Measurements from ENCODE around the gene ZNF771. TPM values are rescaled to one million over a fixed set of nuclear protein-coding genes. Genes with fewer than 3 reads are reported as not detected.
"Not testable (repeated sequence)": the region's sequence is repeated elsewhere in the genome, so short reads cannot be mapped to it uniquely, and the experiment has no call there.

ZNF771 gene
- polyA plus RNA-seq, 1 of the 3 experiments (the other 2 are of a cell fraction), result 20.4 TPM

DNA sequence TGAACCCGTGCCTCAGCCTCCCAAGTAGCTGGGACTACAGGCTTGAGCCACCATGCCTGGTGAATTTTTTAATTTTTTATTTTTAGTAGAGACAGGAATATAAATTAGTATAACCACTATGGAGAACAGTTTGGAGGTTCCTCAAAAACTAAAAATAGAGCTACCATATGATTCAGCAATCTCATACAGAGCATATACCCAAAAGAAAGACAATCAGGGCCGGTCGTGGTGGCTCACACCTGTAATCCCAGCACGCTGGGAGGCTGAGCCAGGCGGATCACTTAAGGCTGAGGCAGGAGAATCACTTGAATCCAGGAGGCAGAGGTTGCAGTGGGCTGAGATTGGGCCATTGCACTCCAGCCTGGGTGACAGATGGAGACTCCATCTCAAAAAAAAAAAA lies 54.0 kb downstream of the ZNF771 start:
- H3F3A ChIP-seq (replicated peaks; ENCODE audit: insufficient read depth); H3K27me3 ChIP-seq (ENCODE audit: insufficient read depth); H3K9ac ChIP-seq; H3K9me3 ChIP-seq; H3K4me1 ChIP-seq (ENCODE audit: control insufficient read depth in 1 of 2, insufficient read depth in 2 of 2, low read depth in 1 of 2, low read length in 1 of 2); H3K36me3 ChIP-seq (replicated peaks in 1 of 2; ENCODE audit: control insufficient read depth in 1 of 2, insufficient read depth in 2 of 2, low read length in 1 of 2); DNase-seq; H3K4me3 ChIP-seq (ENCODE audit: low read depth in 2 of 2, low read length in 1 of 2); H3K79me2 ChIP-seq (ENCODE audit: insufficient read depth); H4K20me1 ChIP-seq (ENCODE audit: insufficient read depth); H3K27ac ChIP-seq (ENCODE audit: low read depth in 2 of 2, low read length in 1 of 2); POLR2A ChIA-PET; H3K4me2 ChIP-seq; H2AFZ ChIP-seq (ENCODE audit: low read depth); H3K9me2 ChIP-seq: not testable (repeated sequence)
- 75% methylated on average over 5 of the region's 5 CpGs for WGBS (ENCODE audit: low lambda C conversion rate)
- CTCF ChIA-PET, result interaction anchor here (0.7 to 1.4 kb wide), 3 partner anchors 9 to 32 kb away, joined by 3 to 7 read pairs (median 3); partner anchors contain the start of gene DCTPP1

DNA sequence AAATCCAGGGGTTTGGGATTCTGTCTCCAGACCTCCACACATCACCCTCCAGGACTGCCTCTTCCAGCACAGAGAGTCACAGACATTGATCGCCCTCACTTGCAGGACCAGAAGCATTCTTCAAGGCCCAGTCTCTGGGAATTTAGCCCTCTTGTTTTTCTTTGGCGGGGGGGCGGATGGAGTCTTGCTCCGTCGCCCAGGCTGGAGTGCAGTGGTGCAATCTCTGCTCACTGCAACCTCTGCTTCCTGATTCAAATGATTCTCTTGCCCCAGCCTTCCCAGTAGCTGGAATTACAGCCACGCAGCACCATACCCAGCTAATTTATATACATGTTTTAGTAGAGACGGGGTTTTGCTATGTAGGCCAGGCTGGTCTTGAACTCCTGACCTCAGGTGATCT lies 56.7 kb downstream of the ZNF771 start:
- Histone ChIP-seq H3K9me2 (no peaks in the 10 kb centered on the region), H3K4me1 (ENCODE audit: control insufficient read depth in 1 of 2, insufficient read depth in 2 of 2, low read depth in 1 of 2, low read length in 1 of 2) (no peaks in the 10 kb centered on the region), H3K27ac (ENCODE audit: low read depth in 2 of 2, low read length in 1 of 2) (no peak overlapping the region), H3K79me2 (ENCODE audit: insufficient read depth) (no peaks in the 10 kb centered on the region), H3K9ac (no peak overlapping the region), H3K36me3 (replicated peaks in 1 of 2; ENCODE audit: control insufficient read depth in 1 of 2, insufficient read depth in 2 of 2, low read length in 1 of 2) (no peaks in the 10 kb centered on the region), H3K4me2 (no peak overlapping the region), H3F3A (replicated peaks; ENCODE audit: insufficient read depth) (no peaks in the 10 kb centered on the region), H3K9me3 (no peaks in the 10 kb centered on the region), H3K4me3 (ENCODE audit: low read depth in 2 of 2, low read length in 1 of 2) (no peak overlapping the region), H3K27me3 (ENCODE audit: insufficient read depth) (no peaks in the 10 kb centered on the region), H2AFZ (ENCODE audit: low read depth) (no peak overlapping the region), H4K20me1 (ENCODE audit: insufficient read depth) (no peaks in the 10 kb centered on the region)
- POLR2A ChIA-PET, result no interaction called here
- TF ChIP-seq MXI1 (IDR thresholded peaks at IDR 0.05; ENCODE audit: low read depth, low read length) (no peak), USF2 (IDR thresholded peaks at IDR 0.05; ENCODE audit: borderline replicate concordance, low read depth, low read length) (no peak), JUND (IDR thresholded peaks at IDR 0.05) (no peak), YY1 (IDR thresholded peaks at IDR 0.05; ENCODE audit: low read depth) (no peak), USF1 (IDR thresholded peaks at IDR 0.05; ENCODE audit: borderline replicate concordance, low read depth) (no peak), CHD2 (IDR thresholded peaks at IDR 0.05; ENCODE audit: low read length, partially characterized antibody) (no peak)
- CTCF ChIA-PET, result interaction anchor here (0.9 kb wide), 1 partner anchor 34 kb away, joined by 3 read pairs; the partner anchor contains the start of gene DCTPP1
- WGBS (ENCODE audit: low lambda C conversion rate), result 85% methylated on average over 7 of the region's 7 CpGs
- DNase-seq, result no peak

Small RNA genes lying within 50 kb of the gene (small RNA-seq; reads per million reads assigned to genes)
- gene RF00019 (0 reads per million in 7 experiments), gene RF00406 (0 to 23.0 (median 0) reads per million in 7 experiments)

Other genes with a start within 250 kb of the ZNF771 start
- gene CORO1A, start 224.0 kb upstream of the ZNF771 start, polyA plus RNA-seq (2012; rRNA removed), result 13.0 and 13.5 TPM in 2 replicates
- gene BOLA2B, start 213.9 kb upstream of the ZNF771 start, polyA plus RNA-seq (2012; rRNA removed), result 660 and 726 TPM in 2 replicates
- gene SLX1A, start 213.7 kb upstream of the ZNF771 start, polyA plus RNA-seq (2012; rRNA removed), result 45.0 and 68.8 TPM in 2 replicates
- gene SULT1A3, start 208.4 kb upstream of the ZNF771 start, polyA plus RNA-seq (2012; rRNA removed), result 20.4 and 24.1 TPM in 2 replicates
- 1.9 and 5.3 TPM in 2 replicates for gene NPIPB13, start 159.1 kb upstream of the ZNF771 start, polyA plus RNA-seq (2012; rRNA removed)
- gene CD2BP2, start 52.3 kb upstream of the ZNF771 start, polyA plus RNA-seq (2012; rRNA removed), result 80.8 and 85.3 TPM in 2 replicates
- 15.7 and 20.5 TPM in 2 replicates for gene TBC1D10B, start 37.1 kb upstream of the ZNF771 start, polyA plus RNA-seq (2012; rRNA removed)
- gene MYL11, start 32.8 kb upstream of the ZNF771 start, polyA plus RNA-seq (2012; rRNA removed), result 0.23 TPM in 1 of 2 replicates, not detected in the other
- 0.13 and 0.25 TPM in 2 replicates for gene SEPTIN1, start 25.0 kb upstream of the ZNF771 start, polyA plus RNA-seq (2012; rRNA removed)
- 7.9 and 8.8 TPM in 2 replicates for gene ZNF48, start 12.2 kb upstream of the ZNF771 start, polyA plus RNA-seq (2012; rRNA removed)
- gene DCTPP1, start 22.4 kb downstream of the ZNF771 start, polyA plus RNA-seq (2012; rRNA removed), result 78.9 and 79.2 TPM in 2 replicates
- 30.8 and 36.3 TPM in 2 replicates for gene SEPHS2, start 38.3 kb downstream of the ZNF771 start, polyA plus RNA-seq (2012; rRNA removed)
- 0.12 and 0.28 TPM in 2 replicates for gene ITGAL, start 65.1 kb downstream of the ZNF771 start, polyA plus RNA-seq (2012; rRNA removed)
- gene ZNF768, start 119.0 kb downstream of the ZNF771 start, polyA plus RNA-seq (2012; rRNA removed), result 26.0 and 26.5 TPM in 2 replicates
- 5.6 and 5.8 TPM in 2 replicates for gene ZNF747, start 127.3 kb downstream of the ZNF771 start, polyA plus RNA-seq (2012; rRNA removed)
- 2.8 and 3.4 TPM in 2 replicates for gene ZNF764, start 150.8 kb downstream of the ZNF771 start, polyA plus RNA-seq (2012; rRNA removed)
- gene ZNF688, start 164.1 kb downstream of the ZNF771 start, polyA plus RNA-seq (2012; rRNA removed), result 9.1 and 13.4 TPM in 2 replicates
- gene ZNF785, start 178.1 kb downstream of the ZNF771 start, polyA plus RNA-seq (2012; rRNA removed), result 8.8 and 10.6 TPM in 2 replicates
- gene ZNF689, start 202.8 kb downstream of the ZNF771 start, polyA plus RNA-seq (2012; rRNA removed), result 2.9 and 3.4 TPM in 2 replicates
- 7.5 and 13.5 TPM in 2 replicates for gene PRR14, start 243.4 kb downstream of the ZNF771 start, polyA plus RNA-seq (2012; rRNA removed)